ENCODE measurements around the gene PLEKHD1. TPM values are rescaled to one million over a fixed set of nuclear protein-coding genes. Genes with fewer than 3 reads are reported as not detected.

Gene PLEKHD1
- total RNA-seq, 1 experiment from 2014 or later, result 1.2 TPM

- no peak overlapping the region for H3K9ac ChIP-seq (ENCODE audit: low read length)
- TF ChIP-seq ZFX (IDR thresholded peaks at IDR 0.05) (no peak), EZH2phosphoT487 (IDR thresholded peaks at IDR 0.05; ENCODE audit: borderline replicate concordance) (no peak), ATF3 (IDR thresholded peaks at IDR 0.05) (no peak), SIN3A (IDR thresholded peaks at IDR 0.05; ENCODE audit: low read depth) (no peak)
Observed at GRCh38 chr14:69471916-69472315, 12.6 kb upstream of the PLEKHD1 start.

GRCh38 chr14:69473260-69473659, 11.3 kb upstream of the PLEKHD1 start:
- DNase-seq (ENCODE audit: low read depth, low spot score), result no peak
- ChIA-PET POLR2A (no interaction called here), RAD21 (ENCODE audit: low non-redundant PET in 1 of 2, low total read pairs in 2 of 2, uncharacterized antibody in 2 of 2, unreplicated experiment in 2 of 2) (no interaction called here), CTCF (interaction anchor here (1.3 to 1.6 kb wide), 2 partner anchors 29 to 101 kb away, joined by 3 to 4 read pairs; partner anchors contain the start of gene CCDC177)
- H3K4me1 ChIP-seq (ENCODE audit: control insufficient read depth in 1 of 2, insufficient read depth in 2 of 2, low read length in 2 of 2), result peaks cover 0 to 7% of the 10 kb centered on the region in 2 experiments; a peak in 2 of 4 replicates
- no peak overlapping the region for H3K9ac ChIP-seq (ENCODE audit: low read length)
- H3K9me2 ChIP-seq (ENCODE audit: insufficient read depth), result no peaks in the 10 kb centered on the region
- no peaks in the 10 kb centered on the region for H3K27me3 ChIP-seq (ENCODE audit: insufficient read depth, low read length)
- intact Hi-C loops (cut with micrococcal nuclease), result no loop called here
- no TSS peak for BruUV-seq (replicated peaks)
- no peak overlapping the region for H3K27ac ChIP-seq (ENCODE audit: low read depth, low read length)
- no peak overlapping the region for H2AFZ ChIP-seq (ENCODE audit: low read depth, low read length, poor library complexity, severe bottlenecking)
- H3K9me3 ChIP-seq (ENCODE audit: control insufficient read depth in 1 of 2, insufficient read depth in 1 of 2, low read depth in 1 of 2, low read length in 2 of 2), result no peaks in the 10 kb centered on the region
- H3K79me2 ChIP-seq (ENCODE audit: insufficient read depth, low read length), result no peaks in the 10 kb centered on the region
- ATAC-seq, result no peak
- no peak overlapping the region for H3K4me2 ChIP-seq (ENCODE audit: low read length)
- no peak overlapping the region for H3K4me3 ChIP-seq (replicated peaks in 1 of 2; ENCODE audit: low read depth in 1 of 2, low read length in 2 of 2)
- no peaks in the 10 kb centered on the region for H3K36me3 ChIP-seq (ENCODE audit: control insufficient read depth in 1 of 2, insufficient read depth in 2 of 2, low read length in 2 of 2)
- H4K20me1 ChIP-seq (ENCODE audit: insufficient read depth), result no peaks in the 10 kb centered on the region
- TF ChIP-seq RAD21 (IDR thresholded peaks at IDR 0.05; ENCODE audit: low read depth) (no peak), FOSL1 (IDR thresholded peaks at IDR 0.05; ENCODE audit: low read depth) (no peak), REST (IDR thresholded peaks at IDR 0.05; ENCODE audit: low read depth) (no peak), ZFX (IDR thresholded peaks at IDR 0.05) (no peak), POLR2A (IDR thresholded peaks at IDR 0.05; ENCODE audit: borderline replicate concordance, extremely low read depth, insufficient read depth, insufficient read length) (no peak), YY1 (IDR thresholded peaks at IDR 0.05; ENCODE audit: extremely low read depth, insufficient replicate concordance, low read depth, low read length) (no peak), SP1 (IDR thresholded peaks at IDR 0.05; ENCODE audit: low read depth) (no peak), EZH2phosphoT487 (IDR thresholded peaks at IDR 0.05; ENCODE audit: borderline replicate concordance) (no peak), POLR2AphosphoS5 (IDR thresholded peaks at IDR 0.05; ENCODE audit: low read depth, low read length) (no peak), ZBTB33 (IDR thresholded peaks at IDR 0.05; ENCODE audit: extremely low read depth, insufficient replicate concordance, low read length) (no peak), CBX3 (IDR thresholded peaks at IDR 0.05; ENCODE audit: low read depth) (no peak), TCF7L2 (IDR thresholded peaks at IDR 0.05; ENCODE audit: borderline replicate concordance, extremely low read depth, insufficient read depth, insufficient read length) (no peak)

More at GRCh38 chr14:69471916-69472315, 12.6 kb upstream of the PLEKHD1 start:
- no TSS peak for BruUV-seq (replicated peaks)
- Histone ChIP-seq H2AFZ (ENCODE audit: low read depth, low read length, poor library complexity, severe bottlenecking) (no peak overlapping the region), H3K9me2 (ENCODE audit: insufficient read depth) (no peaks in the 10 kb centered on the region), H3K79me2 (ENCODE audit: insufficient read depth, low read length) (no peaks in the 10 kb centered on the region), H3K4me1 (ENCODE audit: control insufficient read depth in 1 of 2, insufficient read depth in 2 of 2, low read length in 2 of 2) (peaks cover 0 to 7% of the 10 kb centered on the region in 2 experiments; a peak in 2 of 4 replicates), H4K20me1 (ENCODE audit: insufficient read depth) (no peaks in the 10 kb centered on the region), H3K4me2 (ENCODE audit: low read length) (no peak overlapping the region), H3K9me3 (ENCODE audit: control insufficient read depth in 1 of 2, insufficient read depth in 1 of 2, low read depth in 1 of 2, low read length in 2 of 2) (no peaks in the 10 kb centered on the region), H3K4me3 (replicated peaks in 1 of 2; ENCODE audit: low read depth in 1 of 2, low read length in 2 of 2) (no peak overlapping the region), H3K27ac (ENCODE audit: low read depth, low read length) (no peak overlapping the region), H3K27me3 (ENCODE audit: insufficient read depth, low read length) (no peaks in the 10 kb centered on the region), H3K36me3 (ENCODE audit: control insufficient read depth in 1 of 2, insufficient read depth in 2 of 2, low read length in 2 of 2) (no peaks in the 10 kb centered on the region)
- ChIA-PET CTCF (no interaction called here), RAD21 (ENCODE audit: low non-redundant PET in 1 of 2, low total read pairs in 2 of 2, uncharacterized antibody in 2 of 2, unreplicated experiment in 2 of 2) (no interaction called here), POLR2A (no interaction called here)
- intact Hi-C loops (cut with micrococcal nuclease), result no loop called here
- DNase-seq (ENCODE audit: low read depth, low spot score), result no peak
- no peak for ATAC-seq

Data from HCT116 (cell line).